ENCODE measurements around the gene TLK2. TPM values are rescaled to one million over a fixed set of nuclear protein-coding genes. Genes with fewer than 3 reads are reported as not detected.
A peak's percentile ranks its signal among the peaks of the same experiment; 100 is the strongest.
"Not testable (repeated sequence)": the region's sequence is repeated elsewhere in the genome, so short reads cannot be mapped to it uniquely, and the experiment has no call there.

TLK2 gene
- total RNA-seq, 2 donors from 2014 or later, result 25.5 to 26.1 TPM

DNA sequence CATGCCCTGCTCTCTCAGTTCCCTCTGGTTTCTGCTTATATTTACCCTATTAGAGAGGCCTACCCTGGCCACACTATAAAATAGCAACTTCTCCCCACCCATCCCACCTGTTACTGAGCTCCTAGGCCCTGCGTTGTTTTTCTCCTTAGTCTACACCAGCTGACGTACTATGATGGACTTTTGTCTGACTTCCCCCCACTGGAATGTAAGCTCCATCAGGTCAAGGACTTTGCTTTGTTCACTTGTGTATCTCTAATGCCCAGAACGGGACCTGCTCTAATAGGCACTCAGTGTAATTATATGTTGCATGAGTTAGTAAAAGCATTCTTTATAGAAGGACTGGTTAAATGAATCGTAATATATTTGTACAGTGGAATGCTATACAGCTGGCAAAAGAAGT is 62.4 kb downstream of the TLK2 start:
- DNase-seq; intact Hi-C loops (cut with DNase I); ATAC-seq: not testable (repeated sequence)

- intact Hi-C loops (cut with DNase I); DNase-seq; ATAC-seq: not testable (repeated sequence)
Measured at GRCh38 chr17:62543278-62543775, 64.7 kb downstream of the TLK2 start.

DNA sequence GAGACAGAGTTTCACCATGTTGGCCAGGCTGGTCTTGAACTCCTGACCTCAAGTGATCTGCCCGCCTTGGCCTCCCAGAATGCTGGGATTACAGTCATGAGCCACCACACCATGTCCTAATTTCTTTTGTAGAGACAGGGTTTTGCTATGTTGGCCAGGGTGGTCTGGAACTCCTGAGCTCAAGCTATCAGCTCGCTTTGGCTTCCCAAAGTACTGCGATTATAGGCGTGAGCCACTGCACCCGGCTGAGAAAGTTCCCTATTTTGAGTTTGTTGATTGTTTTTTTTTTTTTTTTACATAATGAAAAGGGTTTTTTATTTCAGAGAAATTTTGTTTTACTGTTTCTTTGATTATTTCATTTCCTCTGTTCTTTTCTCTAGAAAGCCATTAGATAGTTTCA is 67.4 kb downstream of the TLK2 start:
- DNase-seq; ATAC-seq; intact Hi-C loops (cut with DNase I): not testable (repeated sequence)

DNA sequence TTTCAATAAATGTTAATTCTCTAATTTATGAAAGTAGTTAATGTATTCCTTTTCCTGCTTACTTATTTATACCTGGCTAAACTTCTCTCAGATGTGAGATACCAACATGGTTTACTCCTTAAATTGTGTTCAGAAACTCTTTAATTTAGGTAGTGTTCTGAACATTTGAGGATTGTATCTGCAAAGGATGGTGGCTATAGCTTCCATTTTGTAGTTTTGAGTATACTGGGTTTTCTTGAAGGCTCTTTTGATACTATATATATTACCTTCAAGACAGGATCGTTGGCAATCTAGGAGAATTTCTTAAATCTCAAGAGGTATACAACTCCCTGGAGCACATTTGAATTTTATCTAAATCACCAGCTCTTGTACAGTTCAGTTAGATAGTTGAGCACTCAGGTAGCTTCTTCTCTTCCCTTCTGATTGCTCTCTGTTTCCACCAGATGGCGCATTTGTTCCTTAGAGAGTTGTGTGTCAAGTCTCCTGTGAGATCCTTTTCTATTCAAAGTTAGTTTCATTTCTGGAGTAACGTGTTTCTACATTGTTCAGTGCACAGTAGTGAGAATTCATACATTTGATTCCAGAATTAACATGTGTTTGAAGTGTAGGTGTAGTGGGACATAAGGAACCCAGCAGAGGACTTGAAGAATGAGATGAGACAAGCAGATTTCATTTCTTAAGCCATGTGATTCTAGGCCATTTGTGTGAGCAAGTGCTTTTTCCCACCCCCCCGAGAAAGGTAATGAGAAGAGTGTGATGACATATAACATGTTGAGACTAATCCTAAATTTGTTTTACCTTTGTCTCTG is 74.4 kb downstream of the TLK2 start:
- intact Hi-C loops (cut with DNase I), result not testable (repeated sequence)
- ATAC-seq, result peak; percentile 57 to 82

DNA sequence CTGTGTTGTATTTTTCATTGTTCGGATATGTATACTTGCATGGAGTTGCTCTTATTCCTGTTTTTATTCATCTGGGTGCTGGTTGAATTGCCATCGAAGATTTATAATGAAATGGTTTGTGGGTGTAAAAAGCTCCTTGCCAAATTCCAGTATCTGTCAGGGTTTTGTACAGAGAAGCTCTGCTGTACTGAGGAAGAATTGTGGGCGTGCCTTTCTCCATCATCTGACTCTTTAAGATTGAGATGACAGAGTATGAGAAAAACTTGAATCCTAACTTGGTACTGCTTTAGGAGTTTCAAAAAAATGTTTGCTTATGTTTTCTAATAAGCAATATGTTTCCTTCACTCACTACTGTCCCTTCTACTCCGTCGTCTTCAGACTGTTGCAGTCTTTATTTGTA is 78.9 kb downstream of the TLK2 start:
- ATAC-seq; intact Hi-C loops (cut with DNase I); DNase-seq: not testable (repeated sequence)

More for the DNA sequence above, 74.4 kb downstream of the TLK2 start:
- DNase-seq, result not testable (repeated sequence)

- intact Hi-C loops (cut with DNase I); DNase-seq; ATAC-seq: not testable (repeated sequence)
Measured at GRCh38 chr17:62558941-62559340, 80.3 kb downstream of the TLK2 start.

DNA sequence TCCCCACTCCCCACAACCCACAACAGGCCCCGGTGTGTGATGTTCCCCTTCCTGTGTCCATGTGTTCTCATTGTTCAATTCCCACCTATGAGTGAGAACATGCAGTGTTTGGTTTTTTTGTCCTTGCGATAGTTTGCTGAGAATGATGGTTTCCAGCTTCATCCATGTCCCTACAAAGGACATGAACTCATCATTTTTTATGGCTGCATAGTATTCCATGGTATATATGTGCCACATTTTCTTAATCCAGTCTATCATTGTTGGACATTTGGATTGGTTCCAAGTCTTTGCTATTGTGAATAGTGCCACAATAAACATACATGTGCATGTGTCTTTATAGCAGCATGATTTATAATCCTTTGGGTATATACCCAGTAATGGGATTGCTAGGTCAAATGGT is 82.3 kb downstream of the TLK2 start:
- DNase-seq; ATAC-seq; intact Hi-C loops (cut with DNase I): not testable (repeated sequence)

GRCh38 chr17:62562656-62563055 is 84.0 kb downstream of the TLK2 start:
- ATAC-seq, result no peak
- intact Hi-C loops (cut with DNase I), result no loop called here

DNA sequence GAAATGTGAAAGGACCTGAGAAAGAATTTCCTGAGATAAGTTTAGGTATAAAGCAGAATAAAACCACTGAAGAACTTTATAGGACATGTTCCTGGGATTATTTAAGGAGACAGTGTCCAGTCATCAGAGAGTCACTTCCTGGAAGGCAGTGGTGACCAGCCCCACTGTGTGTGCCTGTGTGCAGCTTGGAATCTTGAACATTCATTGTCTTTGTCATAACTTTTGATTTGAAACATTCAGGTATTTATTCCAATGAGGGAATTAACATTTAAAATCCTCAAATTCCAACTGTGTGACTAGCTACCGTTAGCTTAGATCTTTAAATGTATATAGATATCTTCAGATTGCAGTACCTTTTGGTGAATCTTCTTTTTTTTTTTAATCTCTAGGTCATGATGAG is 87.2 kb downstream of the TLK2 start:
- DNase-seq (no peak), ATAC-seq (no peak)
- intact Hi-C loops (cut with DNase I), result no loop called here

More at GRCh38 chr17:62562656-62563055, 84.0 kb downstream of the TLK2 start:
- DNase-seq, result no peak

GRCh38 chr17:62566996-62567578 is 88.5 kb downstream of the TLK2 start:
- DNase-seq (no peak), ATAC-seq (no peak)
- intact Hi-C loops (cut with DNase I), result no loop called here

DNA sequence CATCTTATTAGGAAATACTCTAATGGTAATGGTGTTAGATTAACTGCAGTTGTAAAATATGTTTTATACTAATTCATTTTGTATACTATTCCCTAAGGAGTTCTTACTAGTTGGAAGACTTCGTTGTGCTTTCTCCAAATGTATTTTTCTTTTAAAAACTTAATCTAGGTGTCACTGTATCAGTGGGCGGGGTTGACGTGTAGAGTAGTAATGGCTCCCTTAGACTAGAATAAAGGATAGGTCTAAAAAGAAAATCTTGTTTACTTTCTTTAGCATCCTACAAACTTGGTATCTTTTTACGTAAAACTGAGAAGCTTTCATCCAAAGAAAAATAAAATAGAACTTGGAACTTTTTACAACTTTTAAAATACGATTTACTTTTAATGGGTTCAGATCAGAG is 93.9 kb downstream of the TLK2 start:
- DNase-seq, result no peak
- no peak for ATAC-seq
- intact Hi-C loops (cut with DNase I), result no loop called here

DNA sequence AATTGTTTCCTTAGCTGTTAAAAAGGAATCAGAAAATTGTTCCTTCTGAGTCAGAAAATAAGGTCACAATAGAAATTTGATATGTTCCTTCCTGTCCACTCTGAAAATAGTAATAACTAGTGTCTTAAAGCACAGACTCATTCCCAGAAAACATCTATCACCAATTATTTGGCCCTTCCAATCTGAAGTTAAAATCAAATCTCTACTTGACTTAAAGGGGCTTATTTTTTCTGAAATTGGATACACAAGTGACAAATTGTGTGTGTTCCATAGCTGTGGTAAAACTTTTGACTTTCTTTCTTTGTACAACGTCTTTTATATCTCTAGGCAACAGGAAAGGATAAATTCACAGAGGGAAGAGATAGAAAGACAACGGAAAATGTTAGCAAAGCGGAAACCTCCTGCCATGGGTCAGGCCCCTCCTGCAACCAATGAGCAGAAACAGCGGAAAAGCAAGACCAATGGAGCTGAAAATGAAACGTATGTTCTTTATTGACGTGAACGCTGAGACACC is 94.3 kb downstream of the TLK2 start:
- DNase-seq, result no peak
- intact Hi-C loops (cut with DNase I), result no loop called here
- ATAC-seq, result peak in 1 of 2 donors; percentile 32

DNA sequence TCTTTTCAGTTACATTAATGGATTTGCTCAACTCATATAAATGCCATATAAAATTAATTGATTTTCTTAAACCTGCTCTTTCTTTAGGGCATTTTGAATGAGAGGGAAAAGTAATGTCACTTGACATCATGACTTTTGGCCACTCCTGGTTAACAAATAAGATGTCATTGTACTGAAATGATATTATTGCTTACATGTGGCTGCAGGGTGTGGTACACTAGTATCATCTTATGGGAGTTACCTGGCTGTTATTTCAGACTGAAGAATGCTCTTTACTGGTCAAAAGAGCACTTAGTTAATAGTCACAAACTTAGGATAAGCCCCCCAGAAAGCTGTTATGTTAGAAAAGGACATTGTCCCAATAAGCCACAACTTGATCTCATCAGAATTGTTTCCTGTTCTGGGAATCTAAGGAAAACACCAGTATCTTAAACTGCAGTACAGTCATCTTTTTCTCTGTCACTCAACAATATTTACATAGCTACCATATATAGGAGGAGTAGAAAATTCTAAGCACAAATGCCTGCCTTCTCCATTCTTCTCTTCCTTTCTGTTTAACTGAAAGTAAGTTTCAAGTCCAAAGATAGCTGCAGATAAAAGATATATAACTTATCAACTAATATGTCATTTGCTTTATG is 95.0 kb downstream of the TLK2 start:
- DNase-seq, result no peak
- intact Hi-C loops (cut with DNase I), result no loop called here
- ATAC-seq, result no peak

GRCh38 chr17:62576382-62576781 is 97.8 kb downstream of the TLK2 start:
- no peak for ATAC-seq
- intact Hi-C loops (cut with DNase I), result no loop called here

DNA sequence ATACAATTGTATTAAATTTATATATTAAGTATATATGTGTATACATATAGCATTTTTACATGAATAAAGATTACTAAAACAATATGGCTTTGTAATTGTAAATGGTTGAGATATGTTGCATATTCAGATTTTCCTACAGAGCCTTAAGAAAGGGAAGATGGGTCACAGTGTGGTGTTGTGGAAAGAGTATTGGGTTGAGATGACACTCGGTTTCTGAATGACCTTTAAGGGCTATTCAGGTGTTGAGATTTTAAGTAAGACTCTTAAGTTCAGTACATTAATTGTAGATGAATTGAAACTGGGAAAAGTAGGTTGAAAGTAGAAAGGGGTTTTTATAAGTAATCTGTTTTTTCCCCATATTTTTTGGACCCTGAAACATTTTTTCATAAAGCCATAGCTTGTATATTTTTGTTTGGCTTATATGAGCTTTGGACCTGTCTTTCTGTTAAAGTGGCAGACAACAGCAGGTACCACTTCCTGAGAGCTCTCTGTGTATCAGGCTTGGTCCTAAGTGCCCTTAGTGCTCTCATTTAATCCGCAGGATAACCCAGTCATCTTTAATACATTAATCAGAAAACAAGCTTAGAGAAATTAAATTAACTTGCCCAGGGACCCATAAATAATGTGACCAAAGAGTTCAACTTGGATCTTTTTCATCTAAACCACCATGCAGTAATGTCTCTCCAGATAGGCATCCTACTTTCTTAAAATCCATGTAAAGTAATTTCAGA is 100.3 kb downstream of the TLK2 start:
- intact Hi-C loops (cut with DNase I), result no loop called here
- DNase-seq, result no peak

More at GRCh38 chr17:62576382-62576781, 97.8 kb downstream of the TLK2 start:
- no peak for DNase-seq

GRCh38 chr17:62580947-62581346 is 102.3 kb downstream of the TLK2 start:
- intact Hi-C loops (cut with DNase I), result no loop called here
- no peak for DNase-seq
- ATAC-seq, result no peak

More for the DNA sequence above, 100.3 kb downstream of the TLK2 start:
- ATAC-seq, result no peak

- peak in 1 of 2 donors; percentile 41 for ATAC-seq
- no peak for DNase-seq
- intact Hi-C loops (cut with DNase I), result no loop called here
Measured at GRCh38 chr17:62581764-62582163, 103.1 kb downstream of the TLK2 start.

GRCh38 chr17:62587554-62587953 is 108.9 kb downstream of the TLK2 start:
- DNase-seq (no peak), ATAC-seq (peak; percentile 73 to 85)
- intact Hi-C loops (cut with DNase I), result no loop called here

DNA sequence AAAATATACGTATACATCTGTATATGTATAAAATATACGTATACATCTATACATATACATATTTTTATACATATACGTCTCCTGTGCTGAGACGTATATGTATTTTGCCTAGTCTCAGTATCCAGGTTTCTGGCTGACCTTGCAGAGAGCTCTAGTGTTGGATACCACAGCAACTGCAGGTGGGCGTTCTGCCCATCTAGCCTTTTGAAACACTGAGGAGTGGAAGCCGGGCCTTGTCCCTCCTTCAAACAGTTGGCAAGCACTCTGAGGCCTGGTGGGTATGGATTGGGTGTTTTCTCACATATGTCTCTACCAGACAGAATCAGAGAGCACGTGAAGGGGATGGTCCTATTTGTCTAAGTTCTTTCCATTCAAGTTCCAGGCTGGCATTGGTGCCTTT is 109.5 kb downstream of the TLK2 start:
- ATAC-seq (no peak), DNase-seq (no peak)
- intact Hi-C loops (cut with DNase I), result no loop called here

Measured in left cardiac atrium (tissue), 4 donors.